ENCODE results near the gene PABPN1.

The PABPN1 gene

DNA sequence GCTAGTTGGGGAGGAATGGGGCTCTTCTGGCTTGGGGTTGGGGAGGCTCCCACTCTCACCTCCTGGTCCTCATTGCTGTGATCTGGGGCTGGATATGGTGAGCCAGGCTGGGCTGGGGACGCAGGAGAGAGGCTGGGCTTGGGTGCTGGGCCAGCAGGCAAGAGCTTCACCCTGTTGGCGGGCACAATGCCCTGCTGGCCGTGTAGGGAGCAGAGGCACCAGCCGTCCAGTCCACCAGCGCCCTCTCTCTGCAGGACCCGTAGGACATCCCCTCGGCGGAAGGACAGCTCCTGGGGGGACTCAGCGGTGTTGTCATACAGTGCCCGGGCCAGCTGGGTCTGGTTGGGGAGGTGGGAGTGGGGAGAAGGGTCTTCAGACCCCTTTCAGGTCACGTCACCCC, 39.2 kb downstream of the PABPN1 start:
- peaks cover 22% of the 10 kb centered on the region for H3K4me1 ChIP-seq (ENCODE audit: control insufficient read depth, insufficient read depth, low read length)
- no peaks in the 10 kb centered on the region for H3K9me3 ChIP-seq (ENCODE audit: control insufficient read depth in 2 of 2, low read length in 2 of 2)
- H3K36me3 ChIP-seq (ENCODE audit: control insufficient read depth in 2 of 2, insufficient read depth in 2 of 2, low read length in 2 of 2): peaks cover 0 to 9% of the 10 kb centered on the region in 2 donors
- no peak overlapping the region for H3K9ac ChIP-seq (ENCODE audit: low read length in 2 of 2)
- peak overlapping the region; percentile 53 for H3K27ac ChIP-seq (ENCODE audit: low read length)
- H3K27me3 ChIP-seq (ENCODE audit: control insufficient read depth in 1 of 2, insufficient read depth in 2 of 2, low read length in 2 of 2): no peaks in the 10 kb centered on the region
- H3K4me3 ChIP-seq (ENCODE audit: low read length in 2 of 2): no peak overlapping the region

DNA sequence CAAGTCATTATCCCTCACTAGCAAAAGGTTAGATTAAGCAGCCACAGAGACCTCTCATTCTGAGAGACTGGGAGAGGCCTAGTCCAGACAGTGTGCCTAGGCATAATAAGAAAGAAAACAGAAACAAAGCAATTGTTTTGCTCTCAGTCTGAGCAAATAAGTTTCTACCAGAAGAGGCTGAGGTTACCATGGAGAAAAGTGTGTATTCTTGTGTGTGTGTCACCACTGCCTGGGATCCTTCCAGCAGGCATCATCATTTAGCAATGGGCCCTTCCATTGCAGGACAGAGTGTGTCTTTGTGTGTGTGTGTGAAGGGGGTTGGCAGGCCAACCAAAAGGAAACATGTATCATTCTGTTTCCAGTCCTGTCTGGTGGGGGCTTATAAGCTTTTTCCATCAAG, 40.1 kb downstream of the PABPN1 start:
- Histone ChIP-seq H3K27me3 (ENCODE audit: control insufficient read depth in 1 of 2, insufficient read depth in 2 of 2, low read length in 2 of 2) (no peaks in the 10 kb centered on the region), H3K9me3 (ENCODE audit: control insufficient read depth in 2 of 2, low read length in 2 of 2) (no peaks in the 10 kb centered on the region), H3K4me3 (ENCODE audit: low read length in 2 of 2) (no peak overlapping the region), H3K27ac (ENCODE audit: low read length) (peak overlapping the region; percentile 53), H3K36me3 (ENCODE audit: control insufficient read depth in 2 of 2, insufficient read depth in 2 of 2, low read length in 2 of 2) (peaks cover 0 to 9% of the 10 kb centered on the region in 2 donors), H3K9ac (ENCODE audit: low read length in 2 of 2) (no peak overlapping the region), H3K4me1 (ENCODE audit: control insufficient read depth, insufficient read depth, low read length) (peaks cover 27% of the 10 kb centered on the region)

DNA sequence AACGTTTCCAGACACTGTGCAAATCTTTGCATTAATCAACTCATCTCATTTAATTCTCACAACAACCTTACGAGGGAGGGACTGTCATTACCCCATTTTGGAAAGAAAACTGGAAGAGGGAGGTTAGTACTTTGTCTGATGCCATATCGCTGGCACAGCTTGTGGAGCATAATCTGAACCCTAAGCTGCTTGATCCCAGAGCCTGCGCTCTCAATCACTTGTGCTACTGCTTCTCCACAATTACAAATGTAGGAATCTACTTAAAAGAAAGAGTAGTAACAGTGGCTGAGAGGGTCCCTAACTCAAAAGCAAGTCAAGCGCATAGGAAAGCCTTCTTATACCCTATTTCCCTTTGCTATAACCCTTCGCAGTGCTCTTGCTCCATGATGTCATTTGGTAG, 40.5 kb downstream of the PABPN1 start:
- Histone ChIP-seq H3K27ac (ENCODE audit: low read length) (no peak overlapping the region), H3K4me1 (ENCODE audit: control insufficient read depth, insufficient read depth, low read length) (peaks cover 31% of the 10 kb centered on the region), H3K9ac (ENCODE audit: low read length in 2 of 2) (peak overlapping the region in 1 of 2 donors; percentile 7)

DNA sequence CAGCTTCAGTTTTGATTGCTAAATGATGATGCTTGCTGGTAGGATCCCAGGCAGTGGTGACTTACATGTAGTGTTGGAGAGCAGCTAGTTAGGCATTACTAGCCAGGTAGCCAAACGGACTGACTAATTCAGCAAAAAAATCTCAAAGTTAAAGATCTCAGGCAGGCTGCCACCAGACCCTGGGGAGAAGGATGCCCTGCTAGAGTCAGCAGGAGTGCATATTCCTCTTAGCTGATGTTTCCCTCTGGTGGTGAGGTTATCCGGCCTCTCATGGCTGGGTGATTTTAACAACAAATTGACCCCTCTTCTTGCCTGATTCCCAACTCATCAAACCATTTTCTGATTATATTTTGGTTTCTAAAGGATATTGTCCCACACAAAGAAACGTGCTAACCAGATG, 40.9 kb downstream of the PABPN1 start:
- H3K27ac ChIP-seq (ENCODE audit: low read length): no peak overlapping the region
- peaks cover 35% of the 10 kb centered on the region for H3K4me1 ChIP-seq (ENCODE audit: control insufficient read depth, insufficient read depth, low read length)
- H3K9me3 ChIP-seq (ENCODE audit: control insufficient read depth in 2 of 2, low read length in 2 of 2): no peaks in the 10 kb centered on the region
- H3K4me3 ChIP-seq (ENCODE audit: low read length in 2 of 2): no peak overlapping the region
- H3K9ac ChIP-seq (ENCODE audit: low read length in 2 of 2): peak overlapping the region; percentile 7 to 58
- H3K27me3 ChIP-seq (ENCODE audit: control insufficient read depth in 1 of 2, insufficient read depth in 2 of 2, low read length in 2 of 2): no peaks in the 10 kb centered on the region
- H3K36me3 ChIP-seq (ENCODE audit: control insufficient read depth in 2 of 2, insufficient read depth in 2 of 2, low read length in 2 of 2): peaks cover 0 to 9% of the 10 kb centered on the region in 2 donors

More for the DNA sequence above, 40.5 kb downstream of the PABPN1 start:
- Histone ChIP-seq H3K4me3 (ENCODE audit: low read length in 2 of 2) (no peak overlapping the region), H3K9me3 (ENCODE audit: control insufficient read depth in 2 of 2, low read length in 2 of 2) (no peaks in the 10 kb centered on the region), H3K27me3 (ENCODE audit: control insufficient read depth in 1 of 2, insufficient read depth in 2 of 2, low read length in 2 of 2) (no peaks in the 10 kb centered on the region), H3K36me3 (ENCODE audit: control insufficient read depth in 2 of 2, insufficient read depth in 2 of 2, low read length in 2 of 2) (peaks cover 0 to 9% of the 10 kb centered on the region in 2 donors)

DNA sequence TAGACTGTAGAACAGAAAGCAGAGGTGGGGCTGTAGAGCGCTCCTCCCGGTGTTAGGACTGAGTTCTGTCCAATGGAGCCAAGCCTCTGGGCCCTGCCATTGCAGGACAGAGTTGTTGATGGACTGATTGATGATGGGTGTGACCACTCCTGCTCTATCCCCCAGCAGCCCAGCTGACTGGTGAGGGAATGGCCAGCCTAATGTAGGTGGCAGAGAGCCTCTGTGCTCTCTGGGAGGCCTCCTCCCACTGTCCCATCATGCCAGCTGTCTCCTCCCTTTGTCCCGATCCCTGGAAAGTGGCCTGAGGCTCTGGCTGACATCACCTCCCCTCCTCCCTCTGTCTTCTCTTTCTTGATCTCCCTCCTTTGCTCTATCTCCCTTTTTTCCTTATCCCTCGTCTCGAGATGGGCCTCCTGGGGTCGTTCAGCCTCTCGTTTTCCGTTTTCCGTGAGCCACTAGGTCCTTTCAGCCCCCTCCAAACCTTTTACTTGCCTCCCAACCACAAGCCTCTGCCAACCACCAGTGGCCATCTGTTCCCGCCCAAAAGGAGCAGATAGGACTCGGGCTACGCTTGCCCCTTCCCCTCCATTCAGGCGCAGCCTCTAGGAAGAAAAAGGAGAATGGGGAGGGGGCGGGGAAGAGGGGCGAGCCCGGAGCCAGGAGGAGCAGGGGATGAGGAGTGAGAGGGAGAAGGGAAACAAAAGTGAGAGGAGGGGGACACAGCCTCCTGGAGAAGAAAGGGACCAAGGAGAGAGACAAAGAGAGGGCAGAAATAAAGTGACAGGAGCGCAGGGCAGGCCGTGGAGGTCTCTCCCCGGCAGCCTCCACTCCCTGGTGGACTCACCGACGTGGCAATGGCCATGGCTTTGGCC, 43.1 kb downstream of the PABPN1 start:
- no peaks in the 10 kb centered on the region for H3K9me3 ChIP-seq (ENCODE audit: control insufficient read depth in 2 of 2, low read length in 2 of 2)
- peaks cover 0 to 3% of the 10 kb centered on the region in 2 donors for H3K36me3 ChIP-seq (ENCODE audit: control insufficient read depth in 2 of 2, insufficient read depth in 2 of 2, low read length in 2 of 2)
- H3K9ac ChIP-seq (ENCODE audit: low read length in 2 of 2): peak overlapping the region; percentile 82 to 88
- peaks cover 35% of the 10 kb centered on the region for H3K4me1 ChIP-seq (ENCODE audit: control insufficient read depth, insufficient read depth, low read length)
- no peaks in the 10 kb centered on the region for H3K27me3 ChIP-seq (ENCODE audit: control insufficient read depth in 1 of 2, insufficient read depth in 2 of 2, low read length in 2 of 2)
- peak overlapping the region; percentile 93 for H3K27ac ChIP-seq (ENCODE audit: low read length)
- H3K4me3 ChIP-seq (ENCODE audit: low read length in 2 of 2): peak overlapping the region; percentile 63 to 78

DNA sequence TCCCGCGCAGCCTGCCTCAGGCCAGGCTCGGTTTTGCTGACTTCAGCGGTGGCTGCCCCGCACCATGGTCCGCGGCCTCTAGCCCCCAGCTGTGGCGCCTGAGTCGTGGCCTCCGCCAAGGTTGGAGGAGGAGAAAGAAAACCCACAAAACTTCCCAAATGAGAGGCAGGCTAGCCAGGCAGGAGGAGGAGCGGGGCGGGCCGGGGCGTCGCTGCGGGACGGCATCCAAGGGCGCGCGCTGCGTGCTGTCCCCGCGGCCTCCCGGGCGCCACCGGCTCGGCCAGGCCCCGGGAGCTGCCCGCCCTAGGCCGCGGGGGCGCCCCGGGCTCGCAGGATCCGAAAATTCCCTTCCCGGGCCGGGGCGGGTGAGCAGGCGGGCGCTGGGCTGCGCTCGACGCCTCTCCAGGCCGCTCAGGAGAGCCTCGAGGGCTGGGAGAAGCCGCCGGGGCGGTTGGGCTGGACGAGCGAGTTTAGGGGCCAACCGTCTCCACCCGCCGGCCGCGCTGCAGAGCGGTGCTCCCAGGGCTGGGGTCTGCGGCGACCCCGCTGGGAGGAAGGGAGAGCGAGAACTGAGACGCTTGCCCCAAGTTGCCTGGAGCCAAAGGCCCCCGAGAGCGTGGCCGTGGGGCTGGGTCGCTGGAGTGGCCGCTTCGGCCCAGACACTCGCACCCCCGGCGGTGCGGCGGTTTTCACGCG, 43.9 kb downstream of the PABPN1 start, which contains the start of gene EFS:
TSS of gene EFS (minus strand) at position 137 of the 696 bp plus-strand sequence. CDS start 147 bp downstream, outside the sequence.
- H3K9me3 ChIP-seq (ENCODE audit: control insufficient read depth in 2 of 2, low read length in 2 of 2): no peaks in the 10 kb centered on the region
- H3K4me1 ChIP-seq (ENCODE audit: control insufficient read depth, insufficient read depth, low read length): peaks cover 32% of the 10 kb centered on the region
- peaks cover 0 to under 1% of the 10 kb centered on the region in 2 donors for H3K36me3 ChIP-seq (ENCODE audit: control insufficient read depth in 2 of 2, insufficient read depth in 2 of 2, low read length in 2 of 2)
- H3K27ac ChIP-seq (ENCODE audit: low read length): peak within 1 kb of the TSS; percentile 93
- H3K27me3 ChIP-seq (ENCODE audit: control insufficient read depth in 1 of 2, insufficient read depth in 2 of 2, low read length in 2 of 2): no peaks in the 10 kb centered on the region
- H3K9ac ChIP-seq (ENCODE audit: low read length in 2 of 2): peak within 1 kb of the TSS; percentile 82 to 88
- peak within 1 kb of the TSS; percentile 63 to 78 for H3K4me3 ChIP-seq (ENCODE audit: low read length in 2 of 2)

DNA sequence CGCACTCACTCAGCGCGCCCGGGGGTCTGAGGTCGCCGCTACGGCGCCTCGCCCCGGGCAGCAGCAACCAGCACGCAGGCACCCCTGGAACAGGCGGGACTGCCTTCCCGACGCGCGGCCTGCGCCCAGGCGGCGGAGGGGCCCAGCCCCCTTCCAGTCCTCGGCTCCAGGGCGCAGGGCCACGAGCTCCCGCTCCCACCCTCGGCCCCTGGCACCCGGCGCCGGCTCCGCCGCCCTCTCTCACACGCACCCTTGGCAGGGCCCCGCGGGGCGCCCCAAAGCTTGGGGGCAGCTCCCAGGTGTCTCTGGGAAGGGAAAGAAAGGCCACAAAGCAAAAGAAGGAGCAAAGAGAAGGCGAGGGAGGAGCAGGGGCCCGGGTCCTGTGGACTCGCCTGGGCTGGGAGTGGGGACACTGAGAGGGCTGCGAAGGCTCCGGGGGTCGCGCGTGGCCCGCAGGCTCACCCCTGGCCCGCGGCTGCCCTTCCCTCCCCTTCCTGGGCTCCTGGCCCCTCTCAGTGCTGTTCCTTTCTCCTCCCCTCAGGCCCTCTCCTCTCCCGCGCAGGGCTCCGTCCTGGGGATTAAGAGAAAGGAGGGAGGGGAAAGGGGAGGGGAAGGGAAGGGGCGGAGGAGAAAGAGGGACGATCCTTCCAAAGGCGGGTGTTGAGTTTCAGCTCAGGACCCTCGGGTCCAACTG, 44.6 kb downstream of the PABPN1 start:
- Histone ChIP-seq H3K4me1 (ENCODE audit: control insufficient read depth, insufficient read depth, low read length) (peaks cover 29% of the 10 kb centered on the region), H3K4me3 (ENCODE audit: low read length in 2 of 2) (peak overlapping the region; percentile 47 to 78), H3K9ac (ENCODE audit: low read length in 2 of 2) (peak overlapping the region; percentile 72 to 78), H3K9me3 (ENCODE audit: control insufficient read depth in 2 of 2, low read length in 2 of 2) (no peaks in the 10 kb centered on the region), H3K27me3 (ENCODE audit: control insufficient read depth in 1 of 2, insufficient read depth in 2 of 2, low read length in 2 of 2) (peaks cover 0 to 2% of the 10 kb centered on the region in 2 donors), H3K27ac (ENCODE audit: low read length) (peak overlapping the region; percentile 93), H3K36me3 (ENCODE audit: control insufficient read depth in 2 of 2, insufficient read depth in 2 of 2, low read length in 2 of 2) (no peaks in the 10 kb centered on the region)

DNA sequence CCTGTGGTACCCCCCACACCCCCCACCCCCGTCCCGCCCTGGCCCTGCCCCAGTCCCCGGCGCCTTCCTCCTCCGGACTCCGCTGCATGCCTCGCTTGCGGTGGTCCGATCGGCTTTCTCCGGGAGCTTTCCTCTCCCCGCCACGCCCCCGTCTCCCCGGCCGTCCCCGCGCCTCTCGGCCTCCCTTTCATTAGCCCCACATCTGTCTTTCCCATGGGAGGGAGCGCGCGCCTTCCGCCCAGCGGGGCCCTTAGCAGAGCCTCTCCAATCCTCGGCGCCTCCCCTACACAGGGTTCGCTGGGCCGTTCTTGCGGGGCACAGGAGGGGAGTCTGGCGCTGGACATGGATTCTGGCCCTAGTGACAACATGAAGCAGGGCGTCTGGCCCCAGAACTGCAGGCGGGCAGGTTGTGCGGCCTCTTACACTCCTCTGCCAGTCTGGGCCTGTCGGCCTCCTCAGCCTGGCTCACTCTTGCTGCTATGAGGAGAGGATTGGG, 45.2 kb downstream of the PABPN1 start:
- peaks cover 0 to 2% of the 10 kb centered on the region in 2 donors for H3K27me3 ChIP-seq (ENCODE audit: control insufficient read depth in 1 of 2, insufficient read depth in 2 of 2, low read length in 2 of 2)
- peaks cover 29% of the 10 kb centered on the region for H3K4me1 ChIP-seq (ENCODE audit: control insufficient read depth, insufficient read depth, low read length)
- H3K27ac ChIP-seq (ENCODE audit: low read length): peak overlapping the region; percentile 93
- no peaks in the 10 kb centered on the region for H3K9me3 ChIP-seq (ENCODE audit: control insufficient read depth in 2 of 2, low read length in 2 of 2)
- peak overlapping the region; percentile 72 to 89 for H3K9ac ChIP-seq (ENCODE audit: low read length in 2 of 2)
- peak overlapping the region; percentile 47 to 78 for H3K4me3 ChIP-seq (ENCODE audit: low read length in 2 of 2)
- no peaks in the 10 kb centered on the region for H3K36me3 ChIP-seq (ENCODE audit: control insufficient read depth in 2 of 2, insufficient read depth in 2 of 2, low read length in 2 of 2)

DNA sequence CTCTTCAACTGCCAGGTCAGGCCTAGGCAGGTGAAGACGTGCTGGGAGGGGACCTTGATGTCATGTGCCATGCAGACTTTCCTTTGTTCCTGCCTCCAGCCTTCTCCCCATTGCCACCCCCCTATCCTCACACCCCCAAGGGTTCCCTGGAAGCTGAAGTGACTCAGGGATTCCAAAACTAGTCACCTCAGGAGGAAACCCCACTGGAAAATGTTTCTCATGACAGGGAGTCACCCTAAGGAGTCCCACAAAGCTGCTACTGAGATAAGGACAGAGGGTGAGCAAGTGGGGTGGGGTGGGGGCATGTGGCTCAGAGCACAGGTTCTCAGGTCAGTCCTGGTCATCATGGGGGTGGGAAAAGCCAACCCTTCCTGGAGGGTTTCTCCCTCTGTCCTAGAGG, 49.0 kb downstream of the PABPN1 start:
- H3K9ac ChIP-seq (ENCODE audit: low read length in 2 of 2): no peak overlapping the region
- H3K27me3 ChIP-seq (ENCODE audit: control insufficient read depth in 1 of 2, insufficient read depth in 2 of 2, low read length in 2 of 2): peaks cover 0 to 2% of the 10 kb centered on the region in 2 donors
- no peaks in the 10 kb centered on the region for H3K9me3 ChIP-seq (ENCODE audit: control insufficient read depth in 2 of 2, low read length in 2 of 2)
- no peak overlapping the region for H3K27ac ChIP-seq (ENCODE audit: low read length)
- no peaks in the 10 kb centered on the region for H3K36me3 ChIP-seq (ENCODE audit: control insufficient read depth in 2 of 2, insufficient read depth in 2 of 2, low read length in 2 of 2)
- peaks cover 16% of the 10 kb centered on the region for H3K4me1 ChIP-seq (ENCODE audit: control insufficient read depth, insufficient read depth, low read length)
- H3K4me3 ChIP-seq (ENCODE audit: low read length in 2 of 2): no peak overlapping the region

DNA sequence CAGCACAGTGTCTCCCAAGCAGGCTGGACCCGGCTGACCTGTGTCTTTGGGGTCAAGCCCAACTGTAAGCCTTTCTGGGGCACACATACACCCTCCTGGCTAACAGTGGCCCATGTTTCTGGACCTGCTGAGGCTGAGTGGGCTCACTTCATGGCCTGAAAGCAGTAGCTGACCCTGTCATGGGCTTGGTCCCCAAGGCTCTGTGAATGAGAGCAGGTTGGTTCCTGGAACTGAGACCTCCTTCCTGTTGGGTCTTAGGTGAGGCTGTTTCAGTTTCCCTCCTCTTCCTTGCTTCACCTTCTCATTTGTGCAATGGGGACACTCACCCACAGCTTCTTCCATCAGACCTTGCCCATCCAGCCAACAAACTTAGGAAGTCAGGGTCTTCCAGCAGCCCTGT, 50.6 kb downstream of the PABPN1 start:
- H3K9me3 ChIP-seq (ENCODE audit: control insufficient read depth in 2 of 2, low read length in 2 of 2): no peaks in the 10 kb centered on the region
- H3K4me3 ChIP-seq (ENCODE audit: low read length in 2 of 2): no peak overlapping the region
- no peaks in the 10 kb centered on the region for H3K36me3 ChIP-seq (ENCODE audit: control insufficient read depth in 2 of 2, insufficient read depth in 2 of 2, low read length in 2 of 2)
- peaks cover 0 to 2% of the 10 kb centered on the region in 2 donors for H3K27me3 ChIP-seq (ENCODE audit: control insufficient read depth in 1 of 2, insufficient read depth in 2 of 2, low read length in 2 of 2)
- H3K27ac ChIP-seq (ENCODE audit: low read length): no peak overlapping the region
- peaks cover 6% of the 10 kb centered on the region for H3K4me1 ChIP-seq (ENCODE audit: control insufficient read depth, insufficient read depth, low read length)
- H3K9ac ChIP-seq (ENCODE audit: low read length in 2 of 2): no peak overlapping the region

Measured in stomach smooth muscle (tissue), 2 donors.